Measurements from ENCODE around the gene FRMD1. TPM values are rescaled to one million over a fixed set of nuclear protein-coding genes. Genes with fewer than 3 reads are reported as not detected.

The FRMD1 gene
- total and polyA plus RNA-seq, 10 of the 15 experiments (the other 5 are each of a cell fraction or from before 2014, with no cell fraction given), result not detected

DNA sequence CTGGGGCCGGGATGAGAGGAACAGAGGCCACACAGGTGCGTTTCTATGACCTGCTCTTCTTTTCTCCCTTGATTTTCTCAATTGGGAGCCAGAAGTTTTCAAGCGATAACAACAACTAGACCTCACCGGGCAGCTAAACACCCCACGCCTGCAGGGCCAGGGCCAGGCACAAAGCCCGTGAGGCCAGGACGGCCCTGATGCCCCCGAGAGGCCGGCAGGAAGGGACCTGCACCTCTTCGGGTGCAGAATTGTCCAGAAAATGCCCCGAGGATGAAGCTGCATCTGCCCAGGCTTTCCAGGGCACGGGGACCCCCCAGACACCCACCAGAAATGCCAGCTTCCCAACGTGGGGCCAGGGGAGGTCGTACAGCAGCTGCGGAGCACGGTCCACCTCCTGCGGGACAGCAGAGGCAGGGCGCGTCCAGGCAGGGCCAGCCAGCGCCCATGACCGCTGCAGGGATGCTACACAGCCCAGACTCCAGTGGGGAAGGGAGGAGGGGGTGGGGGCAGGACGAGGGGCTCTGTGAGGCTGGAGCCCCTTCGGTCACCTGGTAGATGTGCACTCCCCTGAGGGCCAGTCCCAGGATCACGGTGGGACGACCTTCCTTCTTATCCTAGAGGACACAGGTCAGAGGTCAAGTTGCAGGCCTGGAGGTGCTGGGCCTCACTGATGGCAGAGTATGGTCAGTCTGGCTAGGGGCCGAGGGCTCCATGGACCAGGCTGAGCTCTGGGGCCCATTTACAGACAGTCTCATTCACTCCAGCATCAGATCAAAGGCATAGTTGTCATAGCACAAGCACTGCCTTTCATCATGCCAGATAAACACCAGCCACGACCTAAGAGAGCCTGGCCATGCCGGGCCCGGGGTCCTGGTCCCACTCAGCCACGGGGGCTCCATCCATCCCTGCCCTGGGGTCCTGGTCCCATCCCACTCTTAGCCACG, 16.4 kb downstream of the FRMD1 start (continued):
- no peak for TF ChIP-seq CBX3 (IDR thresholded peaks at IDR 0.05; ENCODE audit: borderline replicate concordance, low read depth)
- TF ChIP-seq, protein P1, sequence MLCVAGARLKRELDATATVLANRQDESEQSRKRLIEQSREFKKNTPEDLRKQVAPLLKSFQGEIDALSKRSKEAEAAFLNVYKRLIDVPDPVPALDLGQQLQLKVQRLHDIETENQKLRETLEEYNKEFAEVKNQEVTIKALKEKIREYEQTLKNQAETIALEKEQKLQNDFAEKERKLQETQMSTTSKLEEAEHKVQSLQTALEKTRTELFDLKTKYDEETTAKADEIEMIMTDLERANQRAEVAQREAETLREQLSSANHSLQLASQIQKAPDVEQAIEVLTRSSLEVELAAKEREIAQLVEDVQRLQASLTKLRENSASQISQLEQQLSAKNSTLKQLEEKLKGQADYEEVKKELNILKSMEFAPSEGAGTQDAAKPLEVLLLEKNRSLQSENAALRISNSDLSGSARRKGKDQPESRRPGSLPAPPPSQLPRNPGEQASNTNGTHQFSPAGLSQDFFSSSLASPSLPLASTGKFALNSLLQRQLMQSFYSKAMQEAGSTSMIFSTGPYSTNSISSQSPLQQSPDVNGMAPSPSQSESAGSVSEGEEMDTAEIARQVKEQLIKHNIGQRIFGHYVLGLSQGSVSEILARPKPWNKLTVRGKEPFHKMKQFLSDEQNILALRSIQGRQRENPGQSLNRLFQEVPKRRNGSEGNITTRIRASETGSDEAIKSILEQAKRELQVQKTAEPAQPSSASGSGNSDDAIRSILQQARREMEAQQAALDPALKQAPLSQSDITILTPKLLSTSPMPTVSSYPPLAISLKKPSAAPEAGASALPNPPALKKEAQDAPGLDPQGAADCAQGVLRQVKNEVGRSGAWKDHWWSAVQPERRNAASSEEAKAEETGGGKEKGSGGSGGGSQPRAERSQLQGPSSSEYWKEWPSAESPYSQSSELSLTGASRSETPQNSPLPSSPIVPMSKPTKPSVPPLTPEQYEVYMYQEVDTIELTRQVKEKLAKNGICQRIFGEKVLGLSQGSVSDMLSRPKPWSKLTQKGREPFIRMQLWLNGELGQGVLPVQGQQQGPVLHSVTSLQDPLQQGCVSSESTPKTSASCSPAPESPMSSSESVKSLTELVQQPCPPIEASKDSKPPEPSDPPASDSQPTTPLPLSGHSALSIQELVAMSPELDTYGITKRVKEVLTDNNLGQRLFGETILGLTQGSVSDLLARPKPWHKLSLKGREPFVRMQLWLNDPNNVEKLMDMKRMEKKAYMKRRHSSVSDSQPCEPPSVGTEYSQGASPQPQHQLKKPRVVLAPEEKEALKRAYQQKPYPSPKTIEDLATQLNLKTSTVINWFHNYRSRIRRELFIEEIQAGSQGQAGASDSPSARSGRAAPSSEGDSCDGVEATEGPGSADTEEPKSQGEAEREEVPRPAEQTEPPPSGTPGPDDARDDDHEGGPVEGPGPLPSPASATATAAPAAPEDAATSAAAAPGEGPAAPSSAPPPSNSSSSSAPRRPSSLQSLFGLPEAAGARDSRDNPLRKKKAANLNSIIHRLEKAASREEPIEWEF (IDR thresholded peaks at IDR 0.05; ENCODE audit: insufficient replicate concordance, low read depth, low read length), result no peak

DNA sequence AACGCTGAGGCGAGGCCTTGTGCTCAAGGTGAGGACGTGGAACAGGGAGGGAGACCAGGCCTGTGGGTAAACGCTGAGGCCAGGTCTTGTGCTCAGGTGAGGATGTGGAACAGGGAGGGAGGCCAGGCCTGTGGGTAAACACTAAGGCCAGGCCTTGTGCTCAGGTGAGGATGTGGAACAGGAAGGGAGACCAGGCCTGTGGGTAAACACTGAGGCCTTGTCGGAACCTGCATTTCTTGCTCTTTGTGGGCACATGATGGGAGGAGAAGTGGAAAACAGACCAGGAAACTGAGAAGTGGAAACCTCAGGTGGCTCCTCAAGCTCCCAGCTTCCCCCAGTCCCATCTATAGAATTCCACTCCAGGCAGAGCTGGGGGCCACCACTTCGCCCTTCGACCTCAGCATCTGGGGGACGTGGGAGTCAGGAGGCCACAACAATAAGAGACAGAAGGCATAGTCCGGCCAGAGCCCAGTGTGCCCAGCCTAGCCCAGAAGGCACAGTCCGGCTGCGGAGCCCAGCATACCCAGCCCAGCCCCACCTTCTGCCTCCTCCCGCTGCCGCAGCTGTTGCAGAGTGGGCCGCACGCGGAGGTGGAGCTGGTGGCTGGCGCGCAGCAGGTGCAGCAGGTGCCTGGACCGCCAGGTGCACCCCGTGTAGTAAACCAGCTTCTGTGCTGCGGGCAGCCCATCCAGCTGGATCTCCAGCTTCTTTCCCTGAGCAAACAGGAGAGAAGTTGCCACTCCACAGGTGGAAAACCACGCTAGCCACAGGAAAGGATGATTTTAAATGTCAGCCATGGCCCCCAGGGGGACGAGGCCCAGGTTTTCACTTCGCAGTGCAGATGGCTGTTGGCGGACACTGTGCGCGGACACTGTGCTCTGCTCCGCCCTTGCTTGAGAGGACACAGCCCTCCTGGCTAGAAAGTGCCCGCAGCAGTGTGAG, 17.5 kb downstream of the FRMD1 start:
- 61% methylated on average over 29 of the region's 29 CpGs for WGBS (ENCODE audit: insufficient coverage, insufficient replicate concordance, low lambda C conversion rate, missing lambda C conversion rate)
- H2AFZ ChIP-seq (ENCODE audit: control insufficient read depth, low read depth, low read length), result no peak overlapping the region
- no peak overlapping the region for H3K4me2 ChIP-seq (ENCODE audit: control insufficient read depth, insufficient read depth)
- H3K79me2 ChIP-seq (ENCODE audit: control insufficient read depth, insufficient read depth, low read length), result no peaks in the 10 kb centered on the region
- SMC1A ChIA-PET (ENCODE audit: uncharacterized antibody, unreplicated experiment), result no interaction called here
- DNase-seq (ENCODE audit: low read depth, low spot score), result no peak
- in situ Hi-C loops (cut with MboI), result no loop called here
- no peak overlapping the region for H3K27ac ChIP-seq (ENCODE audit: control insufficient read depth, insufficient read depth)
- no peak for FAIRE-seq
- RAD21 ChIA-PET (ENCODE audit: unreplicated experiment), result no interaction called here
- TF ChIP-seq SPI1 (IDR thresholded peaks at IDR 0.05; ENCODE audit: borderline replicate concordance, insufficient read depth, low read depth, low read length) (no peak), TCF7 (IDR thresholded peaks at IDR 0.05; ENCODE audit: borderline replicate concordance) (no peak)
- TF ChIP-seq, protein P2, sequence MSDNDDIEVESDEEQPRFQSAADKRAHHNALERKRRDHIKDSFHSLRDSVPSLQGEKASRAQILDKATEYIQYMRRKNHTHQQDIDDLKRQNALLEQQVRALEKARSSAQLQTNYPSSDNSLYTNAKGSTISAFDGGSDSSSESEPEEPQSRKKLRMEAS (IDR thresholded peaks at IDR 0.05; ENCODE audit: low read depth, low read length), result no peak
- TF ChIP-seq, protein P3, sequence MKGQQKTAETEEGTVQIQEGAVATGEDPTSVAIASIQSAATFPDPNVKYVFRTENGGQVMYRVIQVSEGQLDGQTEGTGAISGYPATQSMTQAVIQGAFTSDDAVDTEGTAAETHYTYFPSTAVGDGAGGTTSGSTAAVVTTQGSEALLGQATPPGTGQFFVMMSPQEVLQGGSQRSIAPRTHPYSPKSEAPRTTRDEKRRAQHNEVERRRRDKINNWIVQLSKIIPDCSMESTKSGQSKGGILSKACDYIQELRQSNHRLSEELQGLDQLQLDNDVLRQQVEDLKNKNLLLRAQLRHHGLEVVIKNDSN (IDR thresholded peaks at IDR 0.05; ENCODE audit: borderline replicate concordance, extremely low read length, insufficient read depth, low read depth, low read length), result no peak
- H3K9ac ChIP-seq (ENCODE audit: control insufficient read depth, insufficient read depth, low read length), result no peak overlapping the region
- intact Hi-C loops (cut with micrococcal nuclease; ENCODE audit: unreplicated experiment), result no loop called here
- BruUV-seq (replicated peaks), result no TSS peak
- no peaks in the 10 kb centered on the region for H3K4me1 ChIP-seq (ENCODE audit: control insufficient read depth, insufficient read depth, low read length)
- no peaks in the 10 kb centered on the region for H4K20me1 ChIP-seq (ENCODE audit: control insufficient read depth, insufficient read depth)
- no peaks in the 10 kb centered on the region for H3K9me3 ChIP-seq (replicated peaks; ENCODE audit: control insufficient read depth, insufficient read depth, low read length)
- no peaks in the 10 kb centered on the region for H3K36me3 ChIP-seq (ENCODE audit: control insufficient read depth in 2 of 2, insufficient read depth in 2 of 2, low read length in 1 of 2)
- no peak overlapping the region for H3K4me3 ChIP-seq
- H3K27me3 ChIP-seq (replicated peaks in 1 of 2; ENCODE audit: control insufficient read depth in 2 of 2, insufficient read depth in 2 of 2, low read length in 1 of 2), result no peaks in the 10 kb centered on the region
- CTCF ChIA-PET, result no interaction called here
- ATAC-seq, result no peak
- POLR2A ChIA-PET, result no interaction called here
